NCI-H2081 (cell line): Measurements from ENCODE around the gene AGTRAP.
A peak's percentile ranks its signal among the peaks of the same experiment; 100 is the strongest.

ENCODE experiments used
- DNase-seq, 2 experiments: peaks; one replicate each; lab custom pipeline; 2025; lab: John Stamatoyannopoulos, UW

The AGTRAP gene, protein sequence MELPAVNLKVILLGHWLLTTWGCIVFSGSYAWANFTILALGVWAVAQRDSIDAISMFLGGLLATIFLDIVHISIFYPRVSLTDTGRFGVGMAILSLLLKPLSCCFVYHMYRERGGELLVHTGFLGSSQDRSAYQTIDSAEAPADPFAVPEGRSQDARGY

DNA sequence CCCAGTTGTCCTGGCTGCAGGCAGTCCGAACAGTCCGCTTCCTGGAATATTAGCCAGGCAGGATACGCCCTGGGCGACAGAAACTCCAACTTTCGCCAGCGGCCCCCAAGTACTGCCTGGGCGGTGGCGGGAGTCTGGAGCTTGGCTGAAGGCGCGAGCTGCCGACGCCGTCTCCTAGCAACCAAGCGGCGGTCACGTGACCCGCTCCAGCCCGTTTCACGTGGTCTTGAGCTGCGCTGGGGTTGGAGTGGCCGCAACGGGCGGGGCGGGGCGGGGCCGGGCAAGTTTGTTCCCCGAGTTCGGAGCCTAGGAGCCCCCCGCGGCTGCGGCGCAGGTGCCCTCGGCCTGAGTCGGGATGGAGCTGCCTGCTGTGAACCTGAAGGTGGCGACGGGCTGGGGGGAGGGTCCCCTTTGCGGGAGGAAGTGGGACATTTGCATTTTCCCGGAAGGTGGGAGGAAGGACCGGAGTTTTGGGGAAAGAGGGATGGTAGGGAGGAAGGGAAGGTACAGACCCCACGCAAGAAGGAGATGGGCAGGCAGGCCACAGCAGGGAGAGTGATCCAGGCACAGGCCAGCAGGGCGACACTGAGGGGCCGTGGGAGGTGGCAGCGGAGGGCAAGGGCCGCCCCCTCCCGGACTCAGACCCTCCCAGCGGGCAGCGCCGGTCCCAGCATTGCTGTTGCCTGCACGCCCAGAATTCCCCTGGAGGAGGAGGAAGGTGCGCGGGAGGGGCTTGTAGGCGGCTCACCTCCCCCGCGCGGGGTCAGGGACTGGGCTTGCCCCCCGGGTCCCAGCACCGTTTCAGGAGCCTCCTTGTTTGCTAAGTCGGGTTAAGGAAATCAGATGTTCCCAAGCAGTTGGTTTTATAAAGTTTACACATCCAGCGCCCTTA, at the start of gene AGTRAP:
TSS of gene AGTRAP (plus strand) at position 283 of the 892 bp plus-strand sequence. CDS start at position 356, 73 bp downstream.
- peak; percentile 78 to 91 for DNase-seq

DNA sequence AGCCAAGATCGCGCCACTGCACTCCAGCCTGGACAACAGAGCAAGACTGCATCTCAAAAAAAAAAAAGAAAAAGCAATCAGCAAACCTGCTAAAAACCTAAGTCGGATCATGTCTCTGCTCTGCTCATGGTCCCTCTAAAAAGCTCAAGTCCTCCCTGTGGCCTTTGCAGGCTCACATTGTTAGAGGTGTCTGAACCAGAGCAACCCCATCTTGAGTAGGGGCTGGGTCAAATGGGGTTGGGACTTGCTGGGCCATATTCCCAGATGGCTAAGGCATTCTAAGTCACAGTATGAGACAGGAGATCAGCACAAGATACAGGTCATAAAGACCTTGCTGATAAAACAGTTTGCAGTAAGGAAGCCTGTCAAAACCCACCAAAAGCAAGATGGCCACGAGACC, 47.4 kb upstream of the AGTRAP start:
- DNase-seq, result no peak

DNA sequence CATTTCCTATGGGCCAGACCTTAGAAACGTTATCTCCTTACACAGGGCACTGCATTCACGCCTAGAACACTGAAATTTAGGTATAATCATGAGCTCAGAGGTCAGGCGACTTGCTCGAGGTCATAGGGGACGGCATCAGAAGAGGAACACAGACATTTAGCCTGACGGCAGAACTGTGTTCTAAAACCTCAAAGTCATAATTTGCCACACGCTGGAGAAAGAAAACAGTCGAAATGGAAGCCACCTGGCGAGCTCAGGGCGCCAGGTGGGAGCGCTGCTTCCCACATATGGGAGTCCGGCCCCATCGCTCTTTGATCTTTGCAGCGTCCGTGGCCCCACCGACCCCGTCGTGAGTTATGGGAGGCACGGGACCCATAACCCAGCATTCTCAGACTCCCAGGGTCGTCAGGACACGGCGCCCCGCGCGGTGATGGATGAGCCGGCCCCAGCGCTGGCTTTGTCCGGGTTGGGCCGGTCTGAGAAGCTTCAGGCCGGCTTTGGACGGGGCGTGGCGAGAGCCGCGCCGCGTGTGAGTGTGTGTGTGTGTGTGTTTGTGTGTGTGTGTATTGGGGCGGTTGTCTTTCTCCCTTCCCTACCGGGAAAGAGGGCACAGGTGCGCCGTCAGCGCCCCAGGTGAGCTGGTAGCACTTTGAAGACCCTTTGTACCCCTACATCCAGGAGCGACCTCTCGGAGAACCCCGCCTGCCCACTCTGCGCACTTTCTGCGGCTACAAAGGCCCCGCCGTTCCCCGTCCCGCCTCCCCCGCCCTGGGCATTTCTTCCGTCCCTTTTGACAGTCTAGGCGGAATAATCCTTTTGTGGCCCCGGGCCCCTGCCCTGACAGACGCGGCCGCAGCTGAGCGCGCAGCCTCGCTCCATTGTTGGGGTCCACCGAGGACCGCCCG, 45.3 kb upstream of the AGTRAP start:
- DNase-seq, result peak in 1 of 2 experiments; percentile 62

DNA sequence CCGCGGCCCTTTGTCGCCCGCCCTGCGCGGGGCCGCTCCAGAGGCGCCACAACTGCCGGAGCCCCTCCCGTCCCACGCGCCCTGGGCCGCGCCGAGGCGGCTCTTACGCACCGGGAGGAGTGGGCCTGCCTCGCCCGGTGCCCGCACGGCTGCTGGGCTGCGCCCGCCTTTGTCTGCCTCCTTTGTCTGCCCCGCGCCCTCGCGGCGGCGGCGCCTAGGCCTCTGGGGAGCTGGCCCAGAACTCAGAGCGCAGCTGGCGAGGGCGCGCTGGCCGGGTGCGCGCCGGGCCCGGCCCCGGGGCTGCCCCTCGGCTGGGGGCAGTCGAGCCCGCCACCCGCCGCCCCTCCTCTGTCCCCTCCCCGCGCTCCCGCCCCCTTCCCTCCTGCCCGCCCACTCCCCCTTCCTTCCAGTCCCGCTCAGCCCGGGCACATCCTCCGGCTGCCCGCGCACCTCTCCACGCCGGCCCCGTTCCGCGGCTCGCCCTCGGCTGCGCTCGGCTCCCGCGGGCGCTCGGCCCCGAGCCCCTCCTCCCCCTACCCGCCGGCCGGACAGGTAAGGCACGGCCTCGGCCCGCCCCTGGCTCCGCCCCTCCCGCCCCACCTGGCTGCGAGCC, 44.5 kb upstream of the AGTRAP start, which contains the start of gene DRAXIN:
TSS of gene DRAXIN (plus strand) at position 409 of the 613 bp plus-strand sequence. CDS start 14,549 bp downstream, outside the sequence.
- peak; percentile 58 to 67 for DNase-seq

DNA sequence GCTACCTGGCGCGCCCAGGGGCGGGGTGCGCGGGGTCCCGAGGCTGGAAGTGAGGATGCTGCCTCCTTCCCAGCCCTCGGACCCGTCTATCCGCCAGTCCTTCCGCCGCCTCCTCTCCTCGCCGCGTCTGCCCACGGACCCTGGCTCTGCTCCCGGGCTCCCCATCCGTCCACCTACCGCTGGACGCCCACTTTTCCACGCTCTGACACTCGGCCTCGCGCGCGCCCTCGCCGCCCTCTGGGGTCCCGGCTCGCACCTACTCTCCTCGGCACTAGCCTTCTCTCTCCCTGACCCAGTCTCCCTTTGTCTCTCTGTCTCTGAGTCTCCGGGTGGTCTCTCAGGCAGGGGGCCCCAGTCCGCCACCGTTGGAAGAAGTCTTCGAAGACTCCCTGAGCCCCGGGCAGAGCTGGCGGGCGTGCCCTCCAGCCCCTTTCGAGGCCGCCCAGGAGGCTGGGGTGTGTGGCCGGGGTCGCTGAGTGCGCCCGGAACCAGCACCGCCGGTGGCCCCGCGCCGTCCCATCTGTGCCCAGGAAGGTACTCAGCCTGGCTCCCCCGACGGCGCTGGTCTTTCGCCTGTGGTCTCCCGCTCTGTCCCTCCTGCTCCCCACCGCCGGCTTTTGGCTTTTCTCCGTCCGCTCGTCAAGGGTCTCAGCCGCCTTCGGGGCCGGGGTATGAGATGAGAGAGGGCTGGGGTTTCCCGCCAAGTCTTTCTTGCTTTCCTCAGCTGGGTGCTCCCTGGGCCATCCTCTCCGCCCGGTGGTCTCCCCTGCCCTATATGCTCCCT, 43.8 kb upstream of the AGTRAP start:
- no peak for DNase-seq

DNA sequence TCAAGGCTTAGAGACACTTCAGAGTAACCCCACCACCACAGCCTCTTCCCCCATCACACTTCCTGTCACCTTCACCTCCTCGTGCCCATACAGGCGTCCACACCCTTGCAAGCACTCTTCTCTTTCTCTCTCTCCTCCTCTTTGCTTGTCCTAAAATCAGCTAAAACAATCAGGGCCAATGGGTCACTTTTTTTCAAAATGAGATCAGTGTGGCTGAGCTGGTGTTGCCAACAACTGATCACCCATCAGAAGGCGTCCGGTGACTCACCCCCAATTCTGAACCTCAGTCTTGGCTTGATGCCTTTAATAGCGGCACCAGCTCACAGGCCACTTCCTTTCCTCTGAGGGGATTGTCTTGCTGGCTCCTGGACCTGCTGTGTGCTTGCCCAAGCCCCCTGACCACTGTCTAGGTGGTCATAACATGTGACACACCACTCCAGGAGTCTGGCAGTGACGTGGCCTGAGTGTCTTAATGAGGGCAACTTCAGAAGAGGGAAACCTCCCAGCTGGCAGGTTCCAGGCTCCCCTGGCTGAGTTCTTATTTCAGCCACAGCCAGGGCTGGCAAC, 42.8 kb upstream of the AGTRAP start:
- no peak for DNase-seq

DNA sequence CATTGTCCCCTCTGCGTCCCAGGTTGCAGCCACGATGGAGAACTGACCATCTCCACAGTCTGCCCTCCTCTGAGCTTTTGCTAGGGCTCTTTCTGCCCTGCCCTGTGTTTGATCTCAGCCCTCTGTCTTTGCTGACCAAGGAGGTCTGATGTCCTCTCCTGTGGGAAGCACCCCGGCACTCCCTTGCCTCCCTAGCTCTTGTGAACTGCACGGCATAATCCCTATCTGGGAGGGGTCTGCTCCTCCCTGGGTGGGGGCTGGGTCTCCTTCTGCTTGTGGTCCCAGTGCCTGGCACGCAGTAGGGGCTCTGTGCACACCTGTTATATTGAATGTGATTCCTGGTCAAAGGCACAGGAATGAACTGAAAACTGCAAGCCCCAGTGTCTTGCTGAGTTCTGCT, 42.0 kb upstream of the AGTRAP start:
- DNase-seq, result no peak

DNA sequence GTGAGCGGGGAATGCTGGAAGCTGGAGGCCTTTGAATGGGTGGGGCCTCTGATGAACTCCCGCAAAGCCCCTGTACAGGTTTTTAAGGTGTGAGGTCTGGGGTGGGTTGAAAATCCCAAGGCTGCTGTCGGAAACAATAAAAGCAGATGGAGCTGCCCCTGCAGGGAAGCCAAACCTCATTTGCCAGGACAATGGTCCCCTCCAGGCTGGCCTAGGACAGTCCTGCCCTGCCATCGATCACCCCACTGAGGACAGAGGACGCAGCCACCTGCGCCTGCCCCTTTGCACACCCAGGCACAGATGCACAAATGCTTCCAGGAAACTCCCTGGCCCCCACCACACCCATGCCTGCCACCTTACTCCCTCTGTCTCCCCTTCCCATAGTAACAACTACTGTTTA, 40.1 kb upstream of the AGTRAP start:
- DNase-seq, result no peak

DNA sequence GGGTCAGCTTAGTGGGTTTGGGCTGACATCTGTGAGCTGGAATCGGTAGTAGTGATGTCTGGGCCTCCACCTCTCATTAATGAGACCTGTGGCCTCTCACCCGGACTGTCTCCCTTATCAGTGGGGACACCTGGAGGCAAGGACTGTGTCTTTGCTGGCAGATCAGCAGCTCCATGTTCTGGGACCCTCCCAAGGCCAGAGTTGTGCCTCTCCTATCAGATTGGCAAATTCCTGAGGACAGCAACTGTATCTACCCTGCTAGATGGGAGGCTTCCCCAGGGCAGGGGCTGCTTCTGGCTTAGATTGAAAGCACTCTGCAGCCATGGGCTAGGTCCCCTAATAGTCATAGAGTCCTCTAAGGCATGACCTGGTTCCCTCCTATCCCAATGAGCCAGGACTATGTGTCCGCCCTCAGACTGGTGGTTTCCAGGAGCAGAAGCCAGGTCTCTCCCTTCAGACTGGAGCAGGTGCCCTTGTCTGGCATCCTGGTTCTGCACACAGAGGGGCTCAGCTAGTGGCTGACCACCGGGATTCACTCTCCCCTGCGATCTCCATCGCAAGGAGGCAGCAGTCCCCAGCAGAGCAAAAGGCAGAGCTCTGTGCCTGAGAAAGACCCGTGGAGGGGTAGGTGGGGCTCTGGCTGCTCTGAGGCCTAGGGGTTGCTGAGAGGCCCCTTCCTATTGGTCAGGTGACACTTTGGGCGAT, 38.6 kb upstream of the AGTRAP start:
- no peak for DNase-seq

DNA sequence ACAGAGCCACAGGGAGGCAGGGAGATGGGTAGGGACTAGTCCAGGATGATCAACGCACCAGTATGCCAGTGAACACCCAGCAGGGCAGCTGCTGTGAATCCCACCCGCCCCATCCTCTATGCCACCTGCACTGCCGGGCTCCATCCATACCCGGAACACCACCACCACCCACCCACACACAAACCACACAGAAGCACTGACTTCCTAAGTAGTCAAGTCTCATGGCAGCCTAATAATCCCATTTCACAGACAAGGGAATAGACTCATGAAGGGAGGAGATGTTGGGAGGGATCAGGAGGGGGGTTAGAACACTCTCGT, 38.1 kb upstream of the AGTRAP start:
- no peak for DNase-seq

DNA sequence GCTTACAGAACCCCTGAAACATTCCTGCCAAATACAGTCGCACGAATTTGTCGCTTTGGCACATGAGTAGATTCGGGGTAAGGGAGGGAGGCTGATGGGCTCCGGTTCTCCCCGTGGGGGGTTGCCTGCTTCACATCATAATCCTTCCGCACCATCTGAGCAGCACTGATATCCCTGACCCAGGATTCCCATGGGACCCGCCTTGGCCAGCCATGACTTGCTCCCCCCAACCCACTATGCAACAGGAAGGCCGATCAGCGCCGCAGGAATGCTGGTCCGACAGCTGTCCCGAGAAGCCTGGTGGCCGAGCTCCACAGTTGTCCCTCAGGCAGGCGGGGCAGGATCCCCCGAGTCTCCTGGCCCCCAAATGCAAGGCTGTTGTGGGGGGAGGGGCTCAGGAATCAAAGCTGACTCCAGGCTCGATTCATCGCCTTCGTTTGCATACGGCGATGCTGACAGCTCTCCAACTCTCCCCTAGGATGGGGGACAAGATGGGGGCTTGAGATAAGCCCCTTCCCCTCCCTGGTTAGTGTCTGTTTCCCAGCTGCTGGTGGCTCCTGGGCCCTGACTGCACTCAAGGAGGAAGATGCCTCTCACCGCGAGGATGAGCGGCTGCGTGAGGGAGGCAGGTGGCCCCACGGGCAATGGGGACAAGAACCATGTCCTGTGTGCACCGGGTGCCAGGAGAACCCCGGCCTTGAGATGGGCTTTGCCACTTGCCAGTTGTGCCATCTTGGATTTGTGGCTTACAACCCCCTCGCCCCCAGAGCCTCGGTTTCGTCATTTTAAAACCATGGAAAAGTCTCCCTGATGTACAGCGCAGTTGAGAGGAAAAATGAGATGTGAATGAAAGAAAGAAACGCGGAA, 35.1 kb upstream of the AGTRAP start:
- DNase-seq, result no peak

DNA sequence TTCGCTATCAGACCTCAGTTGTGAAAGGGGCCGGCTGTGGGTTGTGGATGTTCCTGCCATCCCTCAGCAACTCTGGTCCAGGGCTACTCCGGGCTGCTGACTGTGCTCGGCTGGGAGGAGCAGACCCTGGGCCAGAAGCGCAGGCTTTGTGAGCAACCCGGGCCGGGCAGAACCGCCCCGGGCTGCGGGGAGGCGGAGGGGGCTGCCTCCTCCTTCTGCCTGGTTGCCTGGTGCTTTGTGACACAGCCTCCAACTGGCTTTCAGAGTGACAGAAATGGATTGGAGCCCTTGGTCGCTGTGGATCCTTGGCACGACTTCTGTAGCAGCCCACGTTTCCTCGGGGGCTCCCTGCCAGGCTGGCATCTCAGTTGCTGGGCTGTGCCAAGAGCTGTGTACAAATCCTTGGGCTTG, 34.4 kb upstream of the AGTRAP start:
- DNase-seq, result no peak

DNA sequence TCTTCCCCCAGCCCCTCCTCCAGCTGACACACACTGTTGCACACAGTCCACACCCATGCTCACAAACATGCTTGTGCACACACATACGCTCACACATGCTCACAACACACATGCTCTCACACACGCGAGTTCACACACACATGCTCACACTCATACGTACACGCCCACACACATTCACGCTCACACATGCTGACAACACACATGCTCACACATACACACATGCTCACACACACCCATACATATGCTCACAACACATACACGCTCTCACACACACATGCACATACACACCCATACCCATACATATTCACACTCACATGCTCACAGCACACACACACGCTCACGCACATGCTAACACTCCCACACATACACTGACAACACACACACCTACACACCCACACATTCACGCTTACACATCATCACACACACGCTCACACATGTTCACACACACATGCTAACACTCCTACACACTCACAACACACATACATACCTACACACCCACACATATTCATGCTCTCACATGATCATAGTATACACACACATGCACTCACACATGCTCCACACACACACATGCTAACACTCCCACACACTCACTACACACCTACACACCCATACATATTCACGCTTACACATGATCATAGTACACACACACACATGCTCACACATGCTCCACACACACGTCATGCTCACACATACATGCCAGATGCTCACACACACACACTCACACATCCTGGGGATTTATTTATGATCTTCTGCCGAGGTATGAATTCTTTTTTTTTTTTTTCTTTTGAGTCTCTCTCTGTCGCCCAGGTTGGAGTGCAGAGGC, 33.7 kb upstream of the AGTRAP start:
- no peak for DNase-seq

DNA sequence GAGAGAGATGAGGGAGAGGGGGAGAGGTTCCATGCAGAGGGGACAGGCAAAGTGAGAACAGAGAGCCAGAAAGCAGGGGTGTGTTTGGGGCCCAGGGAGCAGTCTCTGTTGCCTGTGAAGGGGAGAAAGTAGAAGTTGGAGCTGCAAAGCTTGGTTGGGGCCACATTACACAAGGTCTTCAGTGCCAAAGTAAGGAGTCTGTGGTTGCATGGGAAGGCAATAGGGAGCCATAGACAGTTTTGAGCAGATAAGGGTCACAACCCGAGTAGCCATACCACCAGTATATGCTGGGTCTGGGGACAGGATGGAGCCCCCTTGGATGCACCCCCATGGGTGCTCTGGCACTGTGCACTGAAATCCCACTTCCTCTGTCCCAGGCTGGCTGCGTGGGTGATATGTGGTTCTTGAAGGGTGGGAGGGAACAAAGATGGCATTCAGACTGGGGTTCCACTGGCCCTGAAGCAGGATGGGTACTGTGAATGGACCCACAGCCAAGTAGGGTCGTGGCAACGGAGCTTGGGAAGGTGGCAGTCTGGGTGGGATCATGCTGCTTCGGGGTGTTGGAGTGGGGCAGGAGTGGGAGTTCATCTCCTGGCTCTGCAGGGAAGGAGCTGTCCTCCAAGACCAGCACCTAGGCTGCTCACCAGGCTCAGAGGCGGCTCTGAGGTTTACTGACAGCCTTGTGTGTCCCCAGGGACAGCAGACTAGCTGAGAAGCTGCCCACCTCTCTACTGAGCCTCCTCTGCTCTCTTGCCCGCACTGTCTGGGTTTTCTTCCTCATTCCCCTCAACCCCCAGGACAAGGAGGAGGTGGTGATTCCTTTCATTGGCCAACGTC, 32.4 kb upstream of the AGTRAP start:
- DNase-seq, result no peak

DNA sequence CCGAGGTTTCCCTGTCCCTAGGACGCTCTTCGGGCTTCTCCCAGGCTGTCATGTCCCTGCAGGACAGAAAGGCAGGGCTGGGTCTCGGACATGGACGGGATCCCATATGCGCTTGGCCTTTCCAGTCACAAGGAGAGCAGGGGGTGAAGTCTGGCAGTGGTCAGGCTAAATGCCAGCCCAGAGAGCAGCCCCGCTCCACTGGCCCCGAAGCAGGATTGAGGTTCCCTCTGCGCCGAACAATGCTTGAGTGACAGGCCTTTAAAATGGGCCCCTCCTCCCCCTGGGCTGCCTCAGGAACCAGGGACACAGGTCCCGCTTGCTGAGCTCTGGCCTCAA, 31.8 kb upstream of the AGTRAP start:
- no peak for DNase-seq

DNA sequence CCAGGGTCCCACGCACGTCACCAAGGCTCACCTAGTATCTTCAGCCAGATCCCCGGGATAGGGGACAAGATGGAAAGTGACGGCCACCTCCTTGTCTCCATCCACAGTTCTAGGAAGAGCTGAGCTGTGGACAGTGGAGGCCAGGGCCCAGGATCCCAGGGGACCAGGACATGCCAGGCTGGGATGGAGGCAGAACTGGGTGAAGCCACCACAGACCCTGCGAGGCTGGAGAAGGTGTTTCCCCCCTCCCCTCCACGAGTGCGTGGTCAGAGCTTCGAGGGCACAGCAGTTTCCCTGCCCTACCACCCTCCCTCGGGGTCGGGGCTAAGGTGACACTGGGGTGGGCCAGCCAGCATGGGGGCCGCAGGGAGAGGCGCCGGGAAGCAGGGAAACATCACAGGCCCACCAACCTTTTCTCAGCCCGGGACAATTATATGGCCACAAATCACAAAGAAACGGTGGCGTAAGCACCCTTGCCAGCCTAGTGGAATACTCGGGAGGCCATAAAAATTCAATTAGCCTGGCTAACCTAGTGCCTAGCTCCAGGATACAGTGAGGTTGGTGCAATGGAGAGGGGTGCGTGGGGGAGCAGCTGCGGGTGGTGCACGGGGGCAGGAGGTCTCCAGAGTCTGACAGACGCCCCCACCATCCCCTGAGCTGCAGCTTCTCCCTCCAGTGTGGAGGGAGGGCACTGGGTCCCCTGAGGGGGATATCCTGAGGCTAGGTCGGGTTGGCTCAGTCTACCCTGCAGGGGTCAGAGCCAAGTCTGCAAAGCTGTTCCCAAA, 31.1 kb upstream of the AGTRAP start:
- DNase-seq, result no peak

DNA sequence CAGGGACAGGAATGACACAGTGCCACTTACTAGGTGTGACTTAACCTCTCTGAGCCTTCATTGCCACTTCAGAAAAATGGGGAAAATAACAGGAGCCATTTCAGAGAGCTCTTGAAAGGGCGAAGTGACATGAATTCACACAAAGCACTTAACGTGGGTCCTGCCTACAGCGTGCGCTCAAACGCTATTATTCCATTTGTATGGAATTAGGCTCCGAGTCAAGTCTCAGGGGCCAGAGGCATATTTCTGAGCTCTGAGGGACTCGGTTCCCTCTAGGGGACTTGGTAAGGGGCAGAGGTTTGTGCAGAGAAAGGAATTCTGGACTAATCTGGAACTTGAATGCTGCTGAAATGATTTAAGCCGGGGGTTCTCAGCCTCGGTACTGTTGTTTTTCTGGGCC, 30.3 kb upstream of the AGTRAP start:
- no peak for DNase-seq
